ENCODE data around the gene COA1. TPM values are rescaled to one million over a fixed set of nuclear protein-coding genes. Genes with fewer than 3 reads are reported as not detected.

Gene COA1
- total RNA-seq, 4 donors from 2014 or later: 20.6 to 48.9 (median 33.2) TPM

DNA sequence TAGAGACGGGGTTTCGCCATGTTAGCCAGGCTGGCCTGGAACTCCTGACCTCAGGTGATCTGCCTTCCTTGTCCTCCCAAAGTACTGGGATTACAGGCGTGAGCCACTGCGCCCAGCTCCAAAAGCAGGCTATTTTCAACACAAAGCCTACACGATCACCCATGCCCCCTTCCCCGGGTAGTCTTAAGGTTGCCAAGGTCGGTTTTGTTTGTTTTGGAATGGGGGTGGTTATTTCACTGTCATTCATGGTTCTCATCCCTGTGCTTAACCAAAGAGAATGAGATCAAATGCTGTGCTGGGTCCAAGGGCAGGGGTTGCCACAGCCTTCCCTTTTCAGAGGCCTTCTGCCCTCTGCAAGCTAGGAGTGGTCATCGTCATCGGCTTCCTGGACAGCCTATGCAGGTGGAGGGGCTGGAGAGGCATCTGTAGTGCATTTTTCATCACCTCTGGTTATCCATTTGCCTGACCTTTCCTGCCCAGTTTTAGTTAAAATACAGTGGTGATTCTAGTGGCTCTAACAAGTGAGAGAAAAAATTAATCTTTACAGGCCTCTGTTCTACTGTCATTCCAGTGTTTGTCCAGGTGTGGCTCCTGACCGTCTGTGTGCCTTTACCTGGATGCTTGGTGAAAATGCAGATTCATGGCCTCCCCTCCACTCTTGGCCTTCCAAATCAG, 40.6 kb upstream of the COA1 start:
- Histone ChIP-seq H3K27ac (no peak overlapping the region), H3K36me3 (peaks cover 0 to 25% of the 10 kb centered on the region in 2 donors), H3K27me3 (no peaks in the 10 kb centered on the region), H3K4me1 (peaks cover 0 to 6% (median under 1%) of the 10 kb centered on the region in 3 donors), H3K9me3 (no peaks in the 10 kb centered on the region), H3K4me3 (no peak overlapping the region)
- TF ChIP-seq POLR2A (IDR thresholded peaks at IDR 0.05): no peak
- TF ChIP-seq EP300 (IDR thresholded peaks at IDR 0.05): no peak
- WGBS, 2 donors (ENCODE audit: low coverage in 1 of 2): 35 to 67% methylated on average over 2 to 4 of the region's 10 CpGs
- no peak for ATAC-seq

- TF ChIP-seq, protein P1, sequence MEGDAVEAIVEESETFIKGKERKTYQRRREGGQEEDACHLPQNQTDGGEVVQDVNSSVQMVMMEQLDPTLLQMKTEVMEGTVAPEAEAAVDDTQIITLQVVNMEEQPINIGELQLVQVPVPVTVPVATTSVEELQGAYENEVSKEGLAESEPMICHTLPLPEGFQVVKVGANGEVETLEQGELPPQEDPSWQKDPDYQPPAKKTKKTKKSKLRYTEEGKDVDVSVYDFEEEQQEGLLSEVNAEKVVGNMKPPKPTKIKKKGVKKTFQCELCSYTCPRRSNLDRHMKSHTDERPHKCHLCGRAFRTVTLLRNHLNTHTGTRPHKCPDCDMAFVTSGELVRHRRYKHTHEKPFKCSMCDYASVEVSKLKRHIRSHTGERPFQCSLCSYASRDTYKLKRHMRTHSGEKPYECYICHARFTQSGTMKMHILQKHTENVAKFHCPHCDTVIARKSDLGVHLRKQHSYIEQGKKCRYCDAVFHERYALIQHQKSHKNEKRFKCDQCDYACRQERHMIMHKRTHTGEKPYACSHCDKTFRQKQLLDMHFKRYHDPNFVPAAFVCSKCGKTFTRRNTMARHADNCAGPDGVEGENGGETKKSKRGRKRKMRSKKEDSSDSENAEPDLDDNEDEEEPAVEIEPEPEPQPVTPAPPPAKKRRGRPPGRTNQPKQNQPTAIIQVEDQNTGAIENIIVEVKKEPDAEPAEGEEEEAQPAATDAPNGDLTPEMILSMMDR (IDR thresholded peaks at IDR 0.05): no peak
- TF ChIP-seq EP300 (IDR thresholded peaks at IDR 0.05): no peak
- TF ChIP-seq POLR2AphosphoS5 (IDR thresholded peaks at IDR 0.05): no peak
- TF ChIP-seq POLR2A (IDR thresholded peaks at IDR 0.05): no peak
- Histone ChIP-seq H3K36me3 (peaks cover 0 to 25% of the 10 kb centered on the region in 2 donors), H3K4me3 (no peak overlapping the region), H3K9me3 (no peaks in the 10 kb centered on the region), H3K27me3 (no peaks in the 10 kb centered on the region), H3K4me1 (peaks cover 0 to 13% (median 6%) of the 10 kb centered on the region in 3 donors), H3K27ac (no peak overlapping the region)
- 85% methylated on average over 5 of the region's 5 CpGs; no CpG with 5 or more reads in 1 of the 2 donors for whole genome bisulfite sequencing, 2 donors (ENCODE audit: low coverage in 1 of 2)
- ATAC-seq: no peak
These were observed 40.0 kb upstream of the COA1 start for GRCh38 chr7:43769281-43769680.

DNA sequence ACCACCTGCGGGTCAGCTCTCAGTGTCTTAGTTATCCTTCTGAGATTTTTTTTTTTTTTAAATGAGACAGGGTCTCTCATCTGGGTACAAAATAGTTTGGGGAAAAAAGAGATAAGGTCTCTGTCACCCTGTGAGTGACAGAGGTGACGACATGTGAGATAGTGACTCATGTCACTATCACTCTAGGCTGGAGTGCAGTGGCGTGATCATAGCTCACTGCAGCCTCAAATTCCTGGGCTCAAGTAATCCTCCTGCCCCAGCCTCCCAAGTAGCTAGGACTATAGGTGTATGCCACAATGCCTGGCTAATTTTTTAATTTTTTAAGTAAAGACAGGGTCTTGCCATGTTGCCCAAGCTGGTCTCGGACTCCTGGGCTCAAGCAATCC, 39.6 kb upstream of the COA1 start:
- TF ChIP-seq EP300 (IDR thresholded peaks at IDR 0.05) (no peak), POLR2AphosphoS5 (IDR thresholded peaks at IDR 0.05) (no peak), POLR2A (IDR thresholded peaks at IDR 0.05) (no peak)
- TF ChIP-seq, protein P1 (IDR thresholded peaks at IDR 0.05): no peak
- Histone ChIP-seq H3K9me3 (no peaks in the 10 kb centered on the region), H3K36me3 (peaks cover 0 to 25% of the 10 kb centered on the region in 2 donors), H3K27ac (no peak overlapping the region), H3K4me1 (peaks cover 0 to 17% (median 6%) of the 10 kb centered on the region in 3 donors), H3K4me3 (no peak overlapping the region), H3K27me3 (no peaks in the 10 kb centered on the region)
- 76 to 90% methylated on average over 1 to 3 of the region's 4 CpGs for WGBS, 2 donors (ENCODE audit: low coverage in 1 of 2)
- no peak for ATAC-seq

DNA sequence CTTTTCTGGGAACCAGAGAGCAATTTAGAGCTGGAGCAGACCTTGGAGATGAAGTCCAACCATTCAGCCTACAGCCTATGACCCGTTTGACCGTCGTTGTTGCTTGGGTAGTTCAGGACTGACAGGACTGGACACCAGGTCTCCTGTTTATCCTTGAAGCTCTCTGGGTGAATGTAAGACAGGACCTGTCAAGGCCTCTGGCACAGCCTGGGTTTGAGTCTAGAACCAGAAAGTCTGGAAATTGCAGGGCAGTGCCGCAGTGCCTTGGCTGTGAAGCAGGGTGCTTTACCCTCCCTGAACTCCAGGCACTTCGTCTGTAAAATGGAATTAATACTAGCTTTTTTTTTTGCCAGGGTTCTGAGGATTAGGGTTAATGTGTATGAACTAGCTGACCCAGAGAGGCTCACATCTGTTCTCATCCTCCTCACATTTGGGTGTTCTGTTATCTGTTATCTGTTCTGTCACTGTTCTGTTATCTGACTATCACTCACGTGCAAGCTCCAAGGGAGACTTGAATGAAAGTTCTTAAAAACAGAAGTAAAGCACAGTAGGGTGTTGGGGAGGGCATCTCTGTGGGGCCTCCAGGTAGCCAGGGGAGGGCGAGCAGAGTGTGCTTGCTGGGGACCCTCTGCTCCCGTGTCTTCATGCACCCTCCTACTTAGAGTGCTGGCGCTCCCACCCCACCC, 39.0 kb upstream of the COA1 start:
- H3K27me3 ChIP-seq: no peaks in the 10 kb centered on the region
- ATAC-seq: no peak
- peaks cover 0 to 25% of the 10 kb centered on the region in 2 donors for H3K36me3 ChIP-seq
- no peak overlapping the region for H3K4me3 ChIP-seq
- 67% methylated on average over 3 to 5 of the region's 9 CpGs for WGBS, 2 donors (ENCODE audit: low coverage in 1 of 2)
- no peaks in the 10 kb centered on the region for H3K9me3 ChIP-seq
- TF ChIP-seq, protein P1 (IDR thresholded peaks at IDR 0.05): no peak
- TF ChIP-seq POLR2AphosphoS5 (IDR thresholded peaks at IDR 0.05) (no peak), POLR2A (IDR thresholded peaks at IDR 0.05) (no peak), EP300 (IDR thresholded peaks at IDR 0.05) (no peak)
- H3K27ac ChIP-seq: no peak overlapping the region
- peaks cover 0 to 22% (median 6%) of the 10 kb centered on the region in 3 donors for H3K4me1 ChIP-seq

- Histone ChIP-seq H3K4me3 (no peak overlapping the region), H3K27ac (no peak overlapping the region), H3K9me3 (no peaks in the 10 kb centered on the region), H3K27me3 (no peaks in the 10 kb centered on the region), H3K4me1 (peaks cover 0 to 30% (median 9%) of the 10 kb centered on the region in 3 donors), H3K36me3 (peaks cover 0 to 17% of the 10 kb centered on the region in 2 donors)
- no peak for ATAC-seq
- WGBS, 2 donors (ENCODE audit: low coverage in 1 of 2): 82 to 91% methylated on average over 7 to 8 of the region's 8 CpGs
- TF ChIP-seq POLR2A (IDR thresholded peaks at IDR 0.05): no peak
- TF ChIP-seq, protein P1 (IDR thresholded peaks at IDR 0.05): no peak
- no peak for TF ChIP-seq EP300 (IDR thresholded peaks at IDR 0.05)
- no peak for TF ChIP-seq POLR2AphosphoS5 (IDR thresholded peaks at IDR 0.05)
These were observed 38.0 kb upstream of the COA1 start for GRCh38 chr7:43767311-43767710.

All from gastroesophageal sphincter (tissue), 4 donors.